ENCODE data around the gene PLPPR3.

Gene PLPPR3

GRCh38 chr19:771332-771785, 50.4 kb downstream of the PLPPR3 start:
- DNase-seq (ENCODE audit: low spot score): no peak

- DNase-seq (ENCODE audit: low spot score): no peak
Measured at GRCh38 chr19:769616-770015, 52.1 kb downstream of the PLPPR3 start.

GRCh38 chr19:768424-768823, 53.3 kb downstream of the PLPPR3 start:
- DNase-seq (ENCODE audit: low spot score): no peak

GRCh38 chr19:765179-765738, 56.5 kb downstream of the PLPPR3 start:
- DNase-seq (ENCODE audit: low spot score): no peak

GRCh38 chr19:764301-764700, 57.5 kb downstream of the PLPPR3 start:
- no peak for DNase-seq (ENCODE audit: low spot score)

GRCh38 chr19:763869-764268, 57.9 kb downstream of the PLPPR3 start:
- no peak for DNase-seq (ENCODE audit: low spot score)

- DNase-seq (ENCODE audit: low spot score): no peak
Measured at GRCh38 chr19:763181-763580, 58.6 kb downstream of the PLPPR3 start.

All from CD4-positive, alpha-beta T cell treated with Interleukin-15 for 4 hours (primary cell).